Effector memory CD8-positive, alpha-beta T cell (primary cell): ENCODE measurements around the gene MBOAT2.
A peak's percentile ranks its signal among the peaks of the same experiment; 100 is the strongest.

Experiments
- ATAC-seq: fragments of 150-1000 bp; cut with Tn5 transposase; replicated peaks from 2 replicates; pipeline ENCODE4 v1.10.0; 2021; ENCODE audit warnings: mild to moderate bottlenecking, moderate library complexity
- DNase-seq, 3 experiments: peaks; one replicate each; pipeline ENCODE4 v3.0.0; 2021
- H3K27ac Mint-ChIP-seq, 2 donors: one replicate each; pipeline ENCODE4 v1.8.0; 2022; ENCODE audit warnings: mild to moderate bottlenecking in 2 of 2, mixed read lengths in 2 of 2, moderate library complexity in 2 of 2
- H3K27me3 Mint-ChIP-seq, 2 donors: one replicate each; pipeline ENCODE4 v1.8.0; 2022; ENCODE audit warnings: mixed read lengths in 2 of 2
- H3K36me3 Mint-ChIP-seq: one replicate; pipeline ENCODE4 v1.8.0; 2022; ENCODE audit warnings: mild to moderate bottlenecking, moderate library complexity, mixed read lengths; ENCODE audit not compliant: insufficient read depth
- H3K4me1 Mint-ChIP-seq, 2 donors: one replicate each; pipeline ENCODE4 v1.8.0; 2022; ENCODE audit warnings: low read depth in 2 of 2, mixed read lengths in 2 of 2
- H3K4me3 Mint-ChIP-seq, 2 donors: one replicate each; pipeline ENCODE4 v1.8.0; 2022; ENCODE audit warnings: mild to moderate bottlenecking in 2 of 2, mixed read lengths in 2 of 2, moderate library complexity in 2 of 2
- H3K9me3 Mint-ChIP-seq, 2 donors: one replicate each; pipeline ENCODE4 v1.8.0; 2022; ENCODE audit warnings: mixed read lengths in 2 of 2

The MBOAT2 gene

DNA sequence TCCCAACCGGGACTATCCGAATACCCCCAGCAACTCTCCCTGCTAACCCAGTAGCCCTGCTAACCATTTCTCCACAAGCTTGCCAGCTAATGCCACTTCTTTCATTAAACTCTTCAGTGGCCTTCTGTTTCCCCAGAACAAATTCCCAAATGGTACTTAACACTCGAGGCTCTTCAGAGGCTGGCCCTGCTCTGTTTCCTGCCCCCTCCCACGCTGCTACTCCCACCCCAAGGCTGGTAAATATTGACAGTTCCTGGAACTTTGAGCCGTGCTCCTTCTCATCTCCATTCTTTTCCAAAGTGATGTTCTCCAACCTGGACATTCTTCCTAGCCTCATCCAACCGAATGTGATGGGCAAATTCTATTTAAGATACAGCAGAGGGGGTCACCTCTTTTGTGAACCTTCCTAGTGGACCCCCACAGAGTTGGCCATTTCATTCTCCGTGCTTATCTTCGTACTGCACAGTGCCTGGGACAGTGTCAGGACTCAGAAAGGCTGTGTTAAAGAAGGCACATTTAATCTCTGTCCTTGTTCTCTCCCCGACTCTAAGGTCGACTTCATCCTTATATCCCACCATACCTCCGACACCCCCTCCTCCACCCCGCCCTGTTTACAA lies 162.9 kb downstream of the MBOAT2 start:
- peaks cover 12 to 18% of the 10 kb centered on the region in 2 donors for H3K4me1 Mint-ChIP-seq
- no peak for DNase-seq
- peaks cover 31 to 38% of the 10 kb centered on the region in 2 donors for H3K27me3 Mint-ChIP-seq
- H3K4me3 Mint-ChIP-seq: no peak overlapping the region
- H3K9me3 Mint-ChIP-seq: no peaks in the 10 kb centered on the region
- H3K27ac Mint-ChIP-seq: peak overlapping the region in 1 of 2 donors; percentile 11
- H3K36me3 Mint-ChIP-seq: peaks cover 6% of the 10 kb centered on the region
- no peak for ATAC-seq

DNA sequence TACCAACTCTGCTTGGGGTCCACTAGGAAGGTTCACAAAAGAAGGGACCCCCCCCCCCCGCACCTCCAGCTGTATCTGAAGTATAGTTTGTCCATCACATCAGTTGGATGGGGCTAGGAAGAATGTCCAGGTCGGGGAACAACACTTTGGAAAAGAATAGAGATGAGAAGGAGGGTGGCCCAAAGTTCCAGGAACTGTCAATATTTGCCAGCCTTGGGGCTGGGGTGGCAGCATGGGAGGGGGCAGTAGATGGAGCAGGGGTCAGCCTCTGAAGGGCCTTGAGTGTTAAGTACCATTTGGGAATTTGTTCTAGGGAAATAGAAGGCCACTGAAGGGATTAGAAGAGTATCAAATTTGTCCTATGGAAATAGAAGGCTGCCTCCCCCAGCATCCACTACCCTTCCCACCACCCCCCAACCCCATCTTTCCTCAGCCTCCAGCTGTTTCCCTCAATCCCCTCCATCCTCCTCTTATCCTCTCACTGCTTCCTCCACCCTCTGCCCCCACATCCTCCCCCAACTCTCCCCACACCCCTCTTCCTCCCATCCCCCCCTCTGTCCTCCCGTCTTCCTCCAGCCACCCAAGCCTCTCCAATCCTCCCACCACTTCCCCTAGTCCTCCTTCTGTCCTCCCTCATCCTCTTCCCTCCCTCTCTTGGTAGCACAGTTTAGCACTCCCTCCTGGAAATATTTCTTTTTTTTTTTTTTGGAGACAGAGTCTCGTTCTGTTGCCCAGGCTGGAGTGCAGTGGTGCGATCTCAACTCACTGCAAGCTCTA lies 164.1 kb downstream of the MBOAT2 start:
- Mint-ChIP-seq H3K27ac (no peak overlapping the region), H3K4me1 (peaks cover 23 to 30% of the 10 kb centered on the region in 2 donors)
- no peak for ATAC-seq

DNA sequence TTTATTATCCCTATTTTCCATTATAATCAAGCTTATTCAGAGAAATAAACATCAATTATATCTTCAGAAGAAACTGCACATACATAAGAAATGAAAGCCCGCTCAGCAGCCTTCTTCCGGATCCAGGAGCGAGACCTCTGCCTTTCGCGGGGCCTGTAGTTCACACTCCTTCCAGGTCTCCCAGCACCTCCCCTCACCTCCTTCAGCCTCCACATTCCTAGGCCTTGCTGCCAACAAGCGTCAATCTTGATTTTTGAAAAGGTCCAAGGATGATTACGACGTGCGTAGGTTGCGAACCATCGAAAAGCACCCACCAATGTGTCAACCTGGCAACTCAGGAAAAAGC lies 165.7 kb downstream of the MBOAT2 start:
- Mint-ChIP-seq H3K27ac (peak overlapping the region; percentile 96 to 100), H3K4me1 (peaks cover 33 to 41% of the 10 kb centered on the region in 2 donors), H3K36me3 (peaks cover 6% of the 10 kb centered on the region), H3K27me3 (peaks cover 10 to 16% of the 10 kb centered on the region in 2 donors), H3K4me3 (peak overlapping the region; percentile 90 to 100), H3K9me3 (no peaks in the 10 kb centered on the region)
- ATAC-seq: peak; percentile 1
- DNase-seq: no peak

More for the DNA sequence above, 164.1 kb downstream of the MBOAT2 start:
- H3K9me3 Mint-ChIP-seq: no peaks in the 10 kb centered on the region
- DNase-seq: no peak
- H3K36me3 Mint-ChIP-seq: peaks cover 6% of the 10 kb centered on the region
- H3K4me3 Mint-ChIP-seq: no peak overlapping the region
- H3K27me3 Mint-ChIP-seq: peaks cover 20 to 26% of the 10 kb centered on the region in 2 donors

DNA sequence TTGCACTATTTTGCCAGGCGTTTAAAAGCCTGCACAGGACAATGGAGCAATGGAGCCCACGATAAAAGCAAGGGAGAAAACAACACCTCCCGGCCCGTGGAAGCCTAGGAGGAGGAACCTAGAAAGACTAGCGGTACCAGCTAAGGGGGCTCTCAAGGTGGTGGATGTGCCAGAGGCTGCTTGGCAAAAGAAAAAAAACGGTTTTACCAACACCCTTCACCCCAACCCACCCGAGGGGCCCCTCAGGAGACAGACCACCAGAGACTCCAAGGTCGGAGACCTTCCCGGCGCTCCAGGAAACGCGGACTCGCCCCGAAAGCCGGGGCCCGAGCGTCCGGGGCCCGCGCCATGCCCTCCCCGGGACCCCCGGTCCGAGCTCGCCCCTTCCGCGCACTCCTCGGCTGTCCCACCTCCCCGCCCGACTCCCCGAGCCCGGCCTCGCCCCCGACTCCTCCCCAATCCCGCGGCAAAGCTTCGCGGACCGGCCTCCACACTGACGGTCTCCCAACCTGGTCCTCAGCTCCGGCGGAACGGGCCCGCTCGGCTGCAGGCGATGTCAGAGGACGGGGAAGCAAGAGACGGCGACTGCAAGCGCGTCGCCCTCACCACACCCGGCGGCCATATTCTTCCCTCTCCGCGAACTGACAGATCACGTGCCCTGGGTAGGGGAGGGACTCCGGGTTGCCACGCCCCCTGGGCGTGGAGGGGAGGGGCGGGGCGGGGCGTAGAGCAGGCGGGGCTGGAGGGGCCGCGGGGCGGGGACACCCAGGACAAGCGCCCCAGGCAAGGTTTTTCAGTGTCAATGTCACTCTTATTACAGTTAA lies 166.3 kb downstream of the MBOAT2 start, which contains the start of gene KIDINS220:
TSS of gene KIDINS220 (minus strand) at position 643 of the 824 bp plus-strand sequence. CDS start 10,520 bp downstream, outside the sequence.
- peak within 1 kb of the TSS; percentile 96 to 100 for H3K27ac Mint-ChIP-seq
- DNase-seq: peak; percentile 74 to 76 (median 74)
- peak within 1 kb of the TSS; percentile 90 to 100 for H3K4me3 Mint-ChIP-seq
- peaks cover 6 to 10% of the 10 kb centered on the region in 2 donors for H3K27me3 Mint-ChIP-seq
- ATAC-seq: peak; percentile 95
- H3K9me3 Mint-ChIP-seq: no peaks in the 10 kb centered on the region
- peaks cover 6% of the 10 kb centered on the region for H3K36me3 Mint-ChIP-seq
- H3K4me1 Mint-ChIP-seq: peaks cover 33 to 46% of the 10 kb centered on the region in 2 donors

DNA sequence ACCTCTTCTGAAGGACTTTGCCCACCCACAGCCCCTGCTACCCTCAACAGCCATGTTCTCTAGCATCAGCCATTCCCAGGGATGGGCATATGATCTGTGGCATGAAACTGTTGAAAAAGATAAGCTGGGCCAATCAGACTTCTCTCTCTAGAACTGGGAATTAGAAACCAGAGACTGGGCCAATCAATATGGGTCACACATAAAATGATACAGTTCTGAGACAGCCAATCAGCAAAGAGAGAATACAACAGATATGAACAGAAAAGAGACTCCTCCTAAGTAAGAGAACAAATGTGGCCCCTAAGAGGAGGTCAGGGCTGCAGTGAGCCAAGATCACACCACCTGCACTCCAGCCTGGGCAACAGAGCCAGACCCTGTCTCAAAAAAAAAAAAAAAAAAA lies 168.2 kb downstream of the MBOAT2 start:
- Mint-ChIP-seq H3K27me3 (peaks cover 0 to 2% of the 10 kb centered on the region in 2 donors), H3K36me3 (peaks cover 6% of the 10 kb centered on the region), H3K4me1 (peaks cover 45 to 65% of the 10 kb centered on the region in 2 donors), H3K27ac (no peak overlapping the region), H3K9me3 (no peaks in the 10 kb centered on the region), H3K4me3 (peak overlapping the region; percentile 90 to 100)
- DNase-seq: no peak
- ATAC-seq: no peak

DNA sequence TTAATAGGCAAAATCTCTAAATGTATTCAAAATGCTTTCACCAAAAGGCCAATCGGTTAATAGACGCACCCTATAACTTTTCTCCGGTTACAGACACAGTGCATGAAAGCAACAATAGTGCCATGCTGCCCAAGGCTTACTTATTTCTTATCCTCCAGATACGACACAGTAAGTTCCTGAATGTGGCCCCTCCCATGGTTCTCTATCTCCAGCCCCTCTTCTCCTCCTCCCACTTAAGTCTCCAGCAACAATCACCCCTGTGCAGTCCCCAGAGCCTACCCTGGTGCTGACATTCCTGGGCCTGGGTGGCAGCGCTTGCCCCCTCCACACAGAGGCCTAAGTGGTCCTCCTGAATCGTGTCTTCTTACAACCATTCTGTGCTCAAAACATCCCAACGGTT lies 169.6 kb downstream of the MBOAT2 start:
- Mint-ChIP-seq H3K36me3 (peaks cover 6% of the 10 kb centered on the region), H3K4me1 (peaks cover 53 to 74% of the 10 kb centered on the region in 2 donors), H3K27me3 (no peaks in the 10 kb centered on the region), H3K4me3 (no peak overlapping the region), H3K9me3 (no peaks in the 10 kb centered on the region), H3K27ac (no peak overlapping the region)
- ATAC-seq (no peak), DNase-seq (no peak)

DNA sequence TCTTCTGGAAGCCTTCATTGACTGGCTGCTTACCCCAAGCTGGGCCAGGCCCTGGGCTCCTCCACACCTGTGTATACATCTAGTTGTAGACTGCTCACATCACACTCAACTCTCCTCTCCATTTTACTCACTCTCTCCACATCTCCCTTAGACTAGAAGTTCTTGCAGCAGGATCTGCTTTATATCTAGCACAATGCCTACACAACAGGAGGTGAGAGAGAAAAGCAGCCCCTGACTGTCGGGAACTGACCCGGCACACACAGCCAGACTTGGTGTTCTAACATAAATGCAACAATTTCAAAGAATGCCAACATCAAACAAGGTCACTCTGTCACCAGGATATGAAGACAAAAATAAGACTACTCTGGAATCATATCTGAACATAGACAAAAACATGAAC lies 172.0 kb downstream of the MBOAT2 start:
- no peak for ATAC-seq

DNA sequence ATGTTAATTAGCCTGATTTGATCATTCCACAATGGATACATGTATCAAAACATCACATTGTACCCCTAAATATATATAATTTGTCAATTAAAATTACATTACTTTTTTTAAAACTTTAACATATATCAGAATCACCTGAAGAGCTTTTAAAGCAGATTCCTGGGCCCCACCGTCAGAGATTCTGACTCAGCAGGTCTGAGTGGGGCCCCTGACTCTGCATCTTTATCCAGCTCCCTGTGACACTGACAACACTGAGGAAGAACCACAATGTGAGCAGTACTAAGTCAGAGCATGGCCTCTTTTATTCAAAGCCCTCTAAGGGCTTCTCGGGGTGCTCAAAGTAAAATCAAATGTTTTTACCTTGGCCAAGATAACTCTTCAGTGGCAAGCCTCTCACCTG lies 175.8 kb downstream of the MBOAT2 start:
- ATAC-seq: no peak
- no peak for DNase-seq
- Mint-ChIP-seq H3K36me3 (peaks cover 26% of the 10 kb centered on the region), H3K9me3 (no peaks in the 10 kb centered on the region), H3K4me3 (no peak overlapping the region), H3K27ac (no peak overlapping the region), H3K27me3 (no peaks in the 10 kb centered on the region), H3K4me1 (peaks cover 29 to 50% of the 10 kb centered on the region in 2 donors)

More for the DNA sequence above, 172.0 kb downstream of the MBOAT2 start:
- no peak overlapping the region for H3K4me3 Mint-ChIP-seq
- DNase-seq: no peak
- H3K9me3 Mint-ChIP-seq: no peaks in the 10 kb centered on the region
- H3K4me1 Mint-ChIP-seq: peaks cover 59 to 77% of the 10 kb centered on the region in 2 donors
- H3K36me3 Mint-ChIP-seq: peaks cover 5% of the 10 kb centered on the region
- H3K27me3 Mint-ChIP-seq: no peaks in the 10 kb centered on the region
- peak overlapping the region; percentile 25 to 51 for H3K27ac Mint-ChIP-seq

DNA sequence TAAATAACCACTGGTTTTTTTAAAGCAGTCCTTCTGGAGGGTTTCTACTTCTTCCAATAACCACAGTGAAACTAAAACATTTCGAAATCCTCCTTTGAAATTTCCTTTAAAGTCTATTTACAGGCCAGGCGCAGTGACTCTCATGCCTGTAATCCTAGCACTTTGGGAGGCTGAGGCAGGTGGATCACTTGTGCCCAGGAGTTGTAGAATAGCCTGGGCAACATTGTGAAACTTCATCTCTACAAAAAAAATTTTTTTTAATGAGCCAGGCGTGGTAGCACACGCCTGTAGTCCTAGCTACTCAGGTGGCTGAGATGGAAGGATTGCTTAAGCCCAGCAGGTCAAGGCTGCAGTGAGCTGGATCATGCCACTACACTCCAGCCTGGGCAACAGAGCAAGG lies 181.3 kb downstream of the MBOAT2 start:
- no peak for ATAC-seq
- no peaks in the 10 kb centered on the region for H3K9me3 Mint-ChIP-seq

DNA sequence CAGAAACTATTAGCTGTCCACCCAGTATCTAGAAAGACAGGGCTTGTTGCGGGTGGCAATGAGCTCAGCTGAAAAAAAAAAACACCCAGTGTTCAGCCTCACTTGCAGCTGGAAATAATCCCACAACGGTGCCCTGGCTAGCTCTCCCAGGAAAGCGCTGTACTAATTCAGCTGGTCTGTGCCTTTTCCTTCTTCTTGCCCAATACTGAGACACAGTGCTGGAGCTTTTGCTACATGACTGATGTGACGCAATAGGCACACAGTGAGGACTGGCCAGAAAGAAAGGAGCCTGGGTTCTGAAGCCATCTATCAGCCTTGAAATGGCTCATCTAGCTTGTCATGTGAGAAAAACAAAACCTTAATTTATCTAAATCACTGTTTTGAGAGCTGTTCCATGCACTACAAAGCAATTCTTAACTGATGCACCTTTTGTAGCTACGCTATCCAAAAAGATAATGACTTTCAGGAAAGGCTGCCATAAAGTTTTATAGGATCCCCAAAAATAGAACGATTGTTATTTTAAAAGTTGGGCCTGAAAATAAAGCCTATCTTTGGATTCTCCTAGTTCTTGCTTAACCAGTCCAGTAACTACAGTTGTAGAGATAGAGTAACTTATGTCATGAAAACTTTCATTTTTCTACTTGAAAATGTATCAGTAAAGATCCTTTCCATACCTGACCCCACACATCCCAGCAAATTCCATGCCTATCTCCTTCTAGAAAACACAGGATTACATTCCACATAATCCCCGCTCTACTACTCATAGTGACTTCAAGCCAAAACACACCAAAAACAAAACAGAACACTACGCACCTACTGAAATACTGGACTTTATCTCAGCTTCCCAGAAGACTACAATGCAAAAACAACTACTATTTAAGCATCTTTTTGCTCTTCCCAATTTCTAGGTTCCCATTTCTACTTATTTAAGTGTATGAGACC lies 181.9 kb downstream of the MBOAT2 start:
- DNase-seq (no peak), ATAC-seq (no peak)
- no peak overlapping the region for H3K4me3 Mint-ChIP-seq
- peaks cover 3 to 8% of the 10 kb centered on the region in 2 donors for H3K4me1 Mint-ChIP-seq
- H3K36me3 Mint-ChIP-seq: peaks cover 53% of the 10 kb centered on the region
- H3K27ac Mint-ChIP-seq: no peak overlapping the region
- H3K27me3 Mint-ChIP-seq: no peaks in the 10 kb centered on the region
- H3K9me3 Mint-ChIP-seq: no peaks in the 10 kb centered on the region

More for the DNA sequence above, 181.3 kb downstream of the MBOAT2 start:
- peaks cover 4 to 9% of the 10 kb centered on the region in 2 donors for H3K4me1 Mint-ChIP-seq
- no peak overlapping the region for H3K27ac Mint-ChIP-seq
- H3K36me3 Mint-ChIP-seq: peaks cover 52% of the 10 kb centered on the region
- H3K4me3 Mint-ChIP-seq: no peak overlapping the region
- no peaks in the 10 kb centered on the region for H3K27me3 Mint-ChIP-seq
- DNase-seq: no peak

DNA sequence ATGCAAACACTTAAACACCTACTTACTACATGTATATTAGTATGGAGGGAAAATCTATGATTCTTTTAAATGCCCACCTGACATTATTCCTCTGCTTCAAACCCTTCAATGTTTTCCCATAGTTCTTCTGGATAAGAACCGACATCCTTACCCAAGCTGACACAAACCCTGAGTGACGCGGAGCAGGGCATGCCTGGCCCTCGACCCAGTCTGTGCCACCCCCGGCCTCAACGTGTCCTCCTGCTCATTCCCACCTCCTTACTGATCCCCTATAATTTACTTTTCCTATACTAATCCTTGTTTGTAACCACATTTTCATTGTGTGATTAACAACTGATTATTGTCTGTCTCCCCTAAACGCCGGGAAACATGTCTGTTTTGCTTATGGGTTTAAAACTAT lies 183.5 kb downstream of the MBOAT2 start:
- Mint-ChIP-seq H3K27ac (no peak overlapping the region), H3K4me3 (no peak overlapping the region), H3K36me3 (peaks cover 41% of the 10 kb centered on the region), H3K27me3 (no peaks in the 10 kb centered on the region), H3K9me3 (no peaks in the 10 kb centered on the region), H3K4me1 (peaks cover 3 to 8% of the 10 kb centered on the region in 2 donors)
- DNase-seq (no peak), ATAC-seq (no peak)

DNA sequence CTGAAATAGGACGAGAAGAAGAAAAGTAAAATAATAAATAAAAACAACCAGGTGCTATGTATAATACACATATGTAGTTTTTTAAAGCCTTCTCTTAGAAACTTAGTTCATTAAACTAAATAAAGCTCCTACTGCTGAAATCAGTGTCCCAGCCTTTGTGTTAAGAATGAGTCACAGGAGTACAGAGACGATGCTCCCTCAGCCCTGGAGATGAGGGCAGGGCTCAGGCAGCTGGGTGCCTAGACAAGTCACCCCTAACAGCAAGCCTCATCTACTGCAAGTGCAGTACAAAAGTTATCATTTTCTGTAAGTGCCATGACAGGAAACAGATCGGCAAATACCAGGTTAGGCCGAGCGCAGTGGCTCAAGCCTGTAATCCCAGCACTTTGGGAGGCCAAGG lies 184.3 kb downstream of the MBOAT2 start:
- ATAC-seq: no peak
- H3K4me1 Mint-ChIP-seq: peaks cover 3 to 4% of the 10 kb centered on the region in 2 donors
- no peak overlapping the region for H3K27ac Mint-ChIP-seq
- H3K27me3 Mint-ChIP-seq: no peaks in the 10 kb centered on the region
- DNase-seq: no peak
- no peaks in the 10 kb centered on the region for H3K9me3 Mint-ChIP-seq
- H3K36me3 Mint-ChIP-seq: peaks cover 34% of the 10 kb centered on the region
- H3K4me3 Mint-ChIP-seq: no peak overlapping the region
